GM19023 (cell line): Measurements from ENCODE around the gene LGALS12.

Experiments
- ATAC-seq: cut with Tn5 transposase; IDR thresholded peaks from one replicate; pipeline ENCODE4 v1.9.1; 2021; ENCODE audit warnings: mild to moderate bottlenecking, moderate library complexity; ENCODE audit not compliant: unreplicated experiment

The LGALS12 gene

GRCh38 chr11:63558459-63559157, 52.7 kb downstream of the LGALS12 start:
- ATAC-seq, result no peak

DNA sequence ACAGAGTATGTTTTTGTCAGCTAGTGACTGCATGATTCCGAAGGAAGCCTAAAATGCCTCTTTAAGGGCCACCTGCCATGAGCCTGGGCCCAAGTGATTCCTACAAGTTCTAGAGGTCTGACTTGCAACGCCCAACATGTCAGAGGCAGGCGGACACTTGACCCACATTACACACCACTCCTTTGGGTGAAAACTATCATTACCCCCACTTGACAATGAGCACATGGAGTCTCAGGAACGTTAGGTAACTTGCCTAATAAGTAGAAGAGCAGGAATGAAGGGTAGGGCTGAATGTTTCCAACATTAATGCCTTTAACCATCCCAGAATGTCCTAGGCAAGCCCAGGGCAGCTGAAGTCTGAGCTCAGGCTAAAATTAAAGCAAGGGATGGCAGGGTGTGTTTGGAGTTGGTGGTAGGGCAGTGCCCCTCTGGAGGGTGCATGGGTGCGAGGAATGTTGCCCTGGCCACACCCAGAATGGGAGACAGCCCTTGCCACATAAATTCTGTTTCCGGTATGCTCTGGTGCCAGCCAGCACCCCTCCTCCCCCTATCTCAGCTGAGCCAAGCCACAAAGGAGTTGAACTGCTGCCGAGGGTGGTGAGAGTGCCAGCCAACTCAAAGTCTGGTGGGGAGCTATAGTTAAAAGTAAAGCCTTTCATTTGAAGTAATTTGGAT, 54.8 kb downstream of the LGALS12 start:
- ATAC-seq, result no peak

DNA sequence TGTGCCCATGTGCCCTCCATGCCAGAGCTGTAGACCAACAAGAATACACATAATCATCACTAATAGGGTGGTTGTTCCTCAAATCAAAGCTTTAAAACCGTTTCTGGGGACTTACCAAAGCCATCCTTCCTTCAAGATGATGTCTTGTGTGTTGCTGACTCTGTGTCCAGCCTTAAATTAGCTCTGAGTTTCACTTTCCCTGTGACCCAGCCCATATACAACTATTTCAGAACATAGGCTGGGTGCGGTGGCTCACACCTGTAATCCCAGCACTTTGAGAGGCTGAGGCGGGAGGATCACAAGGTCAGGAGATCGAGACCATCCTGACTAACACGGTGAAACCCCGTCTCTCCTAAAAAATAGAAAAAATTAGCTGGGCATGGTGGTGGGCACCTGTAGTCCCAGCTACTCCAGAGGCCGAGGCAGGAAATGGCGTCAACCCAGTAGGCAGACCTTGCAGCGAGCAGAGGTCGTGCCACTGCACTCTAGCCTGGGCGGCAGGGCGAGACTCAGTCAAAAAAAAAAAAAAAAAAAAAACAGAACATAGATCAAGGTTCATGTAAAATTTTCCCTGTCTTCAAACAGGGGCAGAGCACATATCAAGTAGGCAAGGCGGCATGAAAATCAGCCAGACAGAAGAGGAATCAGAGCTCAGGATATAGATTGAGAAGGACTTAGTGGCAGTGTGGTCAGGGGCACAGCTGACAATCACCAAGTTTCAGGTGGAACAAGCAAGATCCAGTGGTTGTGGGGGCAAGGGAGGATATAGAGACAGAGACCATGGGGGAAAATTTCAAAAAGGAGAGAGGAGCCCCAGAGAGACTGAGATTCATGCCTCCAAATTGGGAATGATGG, 57.5 kb downstream of the LGALS12 start, which contains the start of gene PLAAT2:
TSS of gene PLAAT2 (minus strand) at position 179 of the 855 bp plus-strand sequence. CDS start at position 124, 55 bp downstream.
- ATAC-seq, result no peak

DNA sequence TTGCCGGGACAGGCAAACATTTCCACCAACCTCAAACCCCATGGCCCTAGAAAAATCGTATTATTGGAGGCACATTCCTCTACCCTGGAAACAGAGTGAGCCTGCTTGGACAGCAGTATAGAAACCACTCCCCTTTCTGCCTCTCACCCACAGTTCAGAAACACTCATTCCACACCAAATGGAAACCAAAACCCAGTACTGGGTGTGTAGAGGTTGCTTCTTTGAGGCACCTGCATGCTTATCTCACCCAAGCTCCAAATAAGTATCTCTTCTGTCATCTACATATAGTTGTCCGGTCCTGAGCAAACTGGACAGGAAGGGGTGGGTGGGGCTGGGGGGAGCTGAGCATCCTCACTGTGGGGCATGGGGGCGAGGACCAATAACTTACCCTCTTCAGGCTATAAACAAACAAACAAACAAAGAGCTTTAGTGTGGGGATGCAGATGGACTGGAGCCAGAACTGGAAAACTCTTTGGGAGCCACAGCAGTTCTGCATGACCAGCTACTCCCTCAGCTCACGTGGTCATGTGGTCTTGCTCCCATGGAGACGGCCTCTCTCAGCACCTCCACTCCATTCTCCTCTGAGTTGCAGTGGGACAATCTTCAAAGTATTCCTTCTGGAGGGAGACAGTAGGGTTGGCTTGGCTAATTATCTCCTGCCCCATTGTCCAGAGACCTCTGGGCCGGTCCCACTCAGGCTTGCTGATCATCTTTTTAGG, 58.3 kb downstream of the LGALS12 start:
- peak; percentile 72 for ATAC-seq

GRCh38 chr11:63564784-63565350, 59.0 kb downstream of the LGALS12 start:
- no peak for ATAC-seq
